ENCODE measurements around the gene CORO2B.

Gene CORO2B

DNA sequence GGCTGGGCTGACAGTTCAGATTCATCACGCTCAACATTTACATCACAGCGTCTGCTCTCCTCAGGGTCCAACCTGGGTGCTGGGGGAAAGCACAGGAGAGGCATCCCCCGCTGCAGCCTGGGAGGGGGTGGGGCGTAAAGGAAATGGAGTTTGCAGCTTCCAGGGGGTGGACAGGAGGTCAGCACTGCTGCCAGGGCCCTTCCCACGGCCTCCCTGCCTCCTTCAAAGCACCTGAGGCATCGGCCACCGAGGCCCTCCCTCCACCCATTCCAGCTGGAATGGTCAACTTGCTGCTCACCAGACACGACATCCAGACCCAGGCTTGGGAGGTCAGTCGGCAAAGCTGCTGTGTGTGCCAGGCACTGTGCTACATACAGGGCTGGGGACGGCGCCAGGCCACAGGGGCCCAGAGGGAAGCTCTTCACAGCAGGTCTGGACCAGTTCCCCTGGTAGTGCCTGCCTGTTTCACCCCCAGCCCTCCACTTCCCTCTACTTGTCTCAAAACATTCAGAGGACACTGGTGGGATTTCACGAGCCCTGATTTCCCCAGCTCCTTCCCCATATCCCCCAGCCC lies 121.2 kb downstream of the CORO2B start:
- Histone ChIP-seq H3F3A (ENCODE audit: insufficient read depth) (no peaks in the 10 kb centered on the region), H3K27me3 (ENCODE audit: low read length) (no peaks in the 10 kb centered on the region), H3K4me3 (ENCODE audit: insufficient read depth, low read length, poor library complexity, severe bottlenecking) (no peak overlapping the region), H3K79me2 (ENCODE audit: insufficient read depth, low read length) (no peaks in the 10 kb centered on the region), H3K9me3 (ENCODE audit: insufficient read depth, low read length) (no peaks in the 10 kb centered on the region), H2AFZ (ENCODE audit: low read depth, low read length, severe bottlenecking) (no peak overlapping the region), H3K36me3 (ENCODE audit: low read length) (no peaks in the 10 kb centered on the region), H3K27ac (ENCODE audit: low read depth, low read length) (no peak overlapping the region), H3K9ac (ENCODE audit: low read length) (no peak overlapping the region), H3K9me2 (replicated peaks; ENCODE audit: insufficient read depth, low read length) (no peaks in the 10 kb centered on the region), H3K4me2 (ENCODE audit: low read depth, low read length, poor library complexity, severe bottlenecking) (no peak overlapping the region), H4K20me1 (ENCODE audit: low read depth, low read length) (no peaks in the 10 kb centered on the region)
- TF ChIP-seq CTCF (IDR thresholded peaks at IDR 0.05; ENCODE audit: insufficient read depth, low read length, poor library complexity, severe bottlenecking) (no peak), EZH2phosphoT487 (conservative IDR thresholded peaks at IDR 0.05; ENCODE audit: low read length) (no peak)

GRCh38 chr15:68700455-68701123 lies 121.8 kb downstream of the CORO2B start:
- Histone ChIP-seq H3K4me2 (ENCODE audit: low read depth, low read length, poor library complexity, severe bottlenecking) (no peak overlapping the region), H3K27me3 (ENCODE audit: low read length) (no peaks in the 10 kb centered on the region), H3K9ac (ENCODE audit: low read length) (no peak overlapping the region), H3K36me3 (ENCODE audit: low read length) (no peaks in the 10 kb centered on the region), H3K4me3 (ENCODE audit: insufficient read depth, low read length, poor library complexity, severe bottlenecking) (no peak overlapping the region), H3K9me3 (ENCODE audit: insufficient read depth, low read length) (no peaks in the 10 kb centered on the region), H4K20me1 (ENCODE audit: low read depth, low read length) (no peaks in the 10 kb centered on the region), H3K79me2 (ENCODE audit: insufficient read depth, low read length) (no peaks in the 10 kb centered on the region), H2AFZ (ENCODE audit: low read depth, low read length, severe bottlenecking) (no peak overlapping the region), H3K9me2 (replicated peaks; ENCODE audit: insufficient read depth, low read length) (no peaks in the 10 kb centered on the region), H3K27ac (ENCODE audit: low read depth, low read length) (no peak overlapping the region), H3F3A (ENCODE audit: insufficient read depth) (no peaks in the 10 kb centered on the region)
- TF ChIP-seq EZH2phosphoT487 (conservative IDR thresholded peaks at IDR 0.05; ENCODE audit: low read length) (no peak), CTCF (IDR thresholded peaks at IDR 0.05; ENCODE audit: insufficient read depth, low read length, poor library complexity, severe bottlenecking) (no peak)

GRCh38 chr15:68701886-68702285 lies 123.1 kb downstream of the CORO2B start:
- H3K27me3 ChIP-seq (ENCODE audit: low read length) = no peaks in the 10 kb centered on the region
- no peak overlapping the region for H3K4me3 ChIP-seq (ENCODE audit: insufficient read depth, low read length, poor library complexity, severe bottlenecking)
- no peaks in the 10 kb centered on the region for H3K9me3 ChIP-seq (ENCODE audit: insufficient read depth, low read length)
- H3K27ac ChIP-seq (ENCODE audit: low read depth, low read length) = no peak overlapping the region
- no peaks in the 10 kb centered on the region for H3K9me2 ChIP-seq (replicated peaks; ENCODE audit: insufficient read depth, low read length)
- no peaks in the 10 kb centered on the region for H3K79me2 ChIP-seq (ENCODE audit: insufficient read depth, low read length)
- TF ChIP-seq CTCF (IDR thresholded peaks at IDR 0.05; ENCODE audit: insufficient read depth, low read length, poor library complexity, severe bottlenecking) (no peak), EZH2phosphoT487 (conservative IDR thresholded peaks at IDR 0.05; ENCODE audit: low read length) (no peak)
- H4K20me1 ChIP-seq (ENCODE audit: low read depth, low read length) = no peaks in the 10 kb centered on the region
- H2AFZ ChIP-seq (ENCODE audit: low read depth, low read length, severe bottlenecking) = no peak overlapping the region
- no peak overlapping the region for H3K9ac ChIP-seq (ENCODE audit: low read length)
- no peak overlapping the region for H3K4me2 ChIP-seq (ENCODE audit: low read depth, low read length, poor library complexity, severe bottlenecking)
- no peaks in the 10 kb centered on the region for H3F3A ChIP-seq (ENCODE audit: insufficient read depth)
- H3K36me3 ChIP-seq (ENCODE audit: low read length) = no peaks in the 10 kb centered on the region
